PC-9 (cell line): ENCODE measurements around the gene PGGHG. TPM values are rescaled to one million over a fixed set of nuclear protein-coding genes. Genes with fewer than 3 reads are reported as not detected.
"Not testable (repeated sequence)": the region's sequence is repeated elsewhere in the genome, so short reads cannot be mapped to it uniquely, and the experiment has no call there.

Source experiments
- BruUV-seq: library from RNA; stranded (reverse); fragments of 400-500 nt; replicated peaks from 2 replicates; lab custom pipeline; 2021; lab: Mats Ljungman, UMichigan
- CTCF ChIA-PET: fragments of 300-600 bp; sonication (Branson Sonifier 250); formaldehyde crosslinking; loops from one replicate; lab custom pipeline; 2022; ENCODE audit warnings: antibody characterized with exemption; lab: Charles Lee
- POLR2A ChIA-PET: fragments of 300-600 bp; sonication (Branson Sonifier 250); formaldehyde crosslinking; loops from one replicate; lab custom pipeline; 2022; ENCODE audit warnings: antibody characterized with exemption; ENCODE audit not compliant: unreplicated experiment; lab: Charles Lee
- DNase-seq, 2 experiments: peaks; one replicate each; pipeline versions ENCODE4 v3.0.0 to v3.0.0-alpha.2; 2015 to 2022; ENCODE audit warnings: mixed read lengths in 1 of 2
- H2AFZ ChIP-seq: fragments of 200-600 bp; sonication (generic); 2 replicates; pipeline ENCODE4 v1.8.1; 2017; ENCODE audit warnings: antibody characterized with exemption
- H3F3A ChIP-seq: fragments of 200-600 bp; sonication (generic); 2 replicates; pipeline ENCODE4 v1.8.1; 2017; ENCODE audit warnings: antibody characterized with exemption, mild to moderate bottlenecking, low read depth; ENCODE audit not compliant: insufficient read depth
- H3K27ac ChIP-seq: fragments of 200-600 bp; sonication (generic); 2 replicates; pipeline ENCODE4 v1.6.1; 2016; ENCODE audit warnings: mixed run types
- H3K27me3 ChIP-seq: fragments of 200-600 bp; sonication (generic); 2 replicates; pipeline ENCODE4 v1.6.1; 2016; ENCODE audit warnings: low read depth, mixed run types; ENCODE audit not compliant: insufficient read depth
- H3K36me3 ChIP-seq: fragments of 200-600 bp; sonication (generic); 2 replicates; pipeline ENCODE4 v1.6.1; 2016; ENCODE audit warnings: low read depth, mixed run types
- H3K4me1 ChIP-seq: fragments of 200-600 bp; sonication (generic); replicated peaks from 2 replicates; pipeline ENCODE4 v1.6.1; 2016; ENCODE audit warnings: mixed run types; ENCODE audit not compliant: insufficient read depth
- H3K4me2 ChIP-seq: fragments of 200-600 bp; sonication (generic); 2 replicates; pipeline ENCODE4 v1.6.1; 2017; ENCODE audit warnings: mixed run types
- H3K4me3 ChIP-seq: fragments of 200-600 bp; sonication (generic); 2 replicates; pipeline ENCODE4 v1.6.1; 2016; ENCODE audit warnings: mixed run types
- H3K79me2 ChIP-seq: fragments of 200-600 bp; sonication (generic); 2 replicates; pipeline ENCODE4 v1.6.1; 2017; ENCODE audit warnings: low read depth, mixed run types
- H3K9me2 ChIP-seq: fragments of 200-600 bp; sonication (generic); 2 replicates; pipeline ENCODE4 v1.8.1; 2017; ENCODE audit warnings: mild to moderate bottlenecking; ENCODE audit not compliant: insufficient read depth
- H3K9me3 ChIP-seq: fragments of 200-600 bp; sonication (generic); 2 replicates; pipeline ENCODE4 v1.8.1; 2016; ENCODE audit warnings: low read depth; ENCODE audit not compliant: insufficient read depth
- H4K20me1 ChIP-seq: fragments of 200-600 bp; sonication (generic); 2 replicates; pipeline ENCODE4 v1.8.1; 2017; ENCODE audit not compliant: insufficient read depth
- EZH2 ChIP-seq: fragments of 200-600 bp; sonication (generic); IDR thresholded peaks from 2 replicates; pipeline ENCODE4 v1.8.0; 2017; ENCODE audit warnings: antibody characterized with exemption, low read depth
- intact Hi-C: fragments of 100-400 bp; cut with micrococcal nuclease; formaldehyde crosslinking; loops from one replicate; pipeline ENCODE4 v1.10.0; 2022; ENCODE audit not compliant: unreplicated experiment
- total RNA-seq: library from RNA; stranded (reverse); gene quantifications from 2 replicates; pipeline ENCODE4 v1.2.3, GENCODE V29; 2021
- TF ChIP-seq, protein P1 (sequence below): fragments of 200-600 bp; sonication (generic); conservative IDR thresholded peaks from 2 replicates; pipeline ENCODE4 v1.6.1; 2017; ENCODE audit warnings: mixed run types, antibody characterized with exemption, mild to moderate bottlenecking, moderate library complexity

Gene PGGHG
- total RNA-seq, 1 experiment from 2014 or later: 68.6 TPM

DNA sequence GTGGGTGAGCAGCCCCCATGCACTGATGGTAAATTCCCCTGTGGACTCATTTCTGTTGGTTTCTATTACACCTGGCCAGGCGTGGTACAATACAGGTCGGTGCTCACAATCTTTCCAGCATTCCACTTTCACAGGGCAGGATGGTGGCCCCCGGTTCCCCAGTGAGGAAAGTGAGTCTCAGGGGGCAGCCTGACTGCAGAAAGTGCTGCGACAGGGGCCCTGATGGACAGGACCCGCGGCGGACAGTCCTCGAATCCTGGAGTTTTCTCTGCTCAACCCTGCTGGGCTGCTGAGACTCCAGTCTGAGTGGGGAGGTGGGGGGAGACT, 3.1 kb upstream of the PGGHG start:
- Histone ChIP-seq H3K79me2 (no peaks in the 10 kb centered on the region), H3K4me3 (no peak overlapping the region), H3F3A (no peaks in the 10 kb centered on the region), H3K36me3 (no peaks in the 10 kb centered on the region), H3K27ac (no peak overlapping the region), H3K4me2 (no peak overlapping the region), H3K9me2 (no peaks in the 10 kb centered on the region), H3K27me3 (no peaks in the 10 kb centered on the region), H3K9me3 (no peaks in the 10 kb centered on the region), H3K4me1 (no peaks in the 10 kb centered on the region), H4K20me1 (no peaks in the 10 kb centered on the region), H2AFZ (no peak overlapping the region)
- no peak for DNase-seq
- ChIA-PET CTCF (interaction anchor here (0.7 kb wide), 1 partner anchor 78 kb away, joined by 14 read pairs; no protein-coding TSS in a partner anchor), POLR2A (no interaction called here)
- TSS peak; percentile 22 for BruUV-seq
- TF ChIP-seq, protein P1, sequence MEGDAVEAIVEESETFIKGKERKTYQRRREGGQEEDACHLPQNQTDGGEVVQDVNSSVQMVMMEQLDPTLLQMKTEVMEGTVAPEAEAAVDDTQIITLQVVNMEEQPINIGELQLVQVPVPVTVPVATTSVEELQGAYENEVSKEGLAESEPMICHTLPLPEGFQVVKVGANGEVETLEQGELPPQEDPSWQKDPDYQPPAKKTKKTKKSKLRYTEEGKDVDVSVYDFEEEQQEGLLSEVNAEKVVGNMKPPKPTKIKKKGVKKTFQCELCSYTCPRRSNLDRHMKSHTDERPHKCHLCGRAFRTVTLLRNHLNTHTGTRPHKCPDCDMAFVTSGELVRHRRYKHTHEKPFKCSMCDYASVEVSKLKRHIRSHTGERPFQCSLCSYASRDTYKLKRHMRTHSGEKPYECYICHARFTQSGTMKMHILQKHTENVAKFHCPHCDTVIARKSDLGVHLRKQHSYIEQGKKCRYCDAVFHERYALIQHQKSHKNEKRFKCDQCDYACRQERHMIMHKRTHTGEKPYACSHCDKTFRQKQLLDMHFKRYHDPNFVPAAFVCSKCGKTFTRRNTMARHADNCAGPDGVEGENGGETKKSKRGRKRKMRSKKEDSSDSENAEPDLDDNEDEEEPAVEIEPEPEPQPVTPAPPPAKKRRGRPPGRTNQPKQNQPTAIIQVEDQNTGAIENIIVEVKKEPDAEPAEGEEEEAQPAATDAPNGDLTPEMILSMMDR: no peak
- no peak for TF ChIP-seq EZH2
- intact Hi-C loops: no loop called here

- CTCF ChIA-PET, H4K20me1 ChIP-seq, BruUV-seq, intact Hi-C loops, H3K9me2 ChIP-seq, H3K27me3 ChIP-seq, H3K36me3 ChIP-seq, H3K9me3 ChIP-seq, H3K79me2 ChIP-seq, H3K4me1 ChIP-seq, H2AFZ ChIP-seq, H3F3A ChIP-seq: not testable (repeated sequence)
- POLR2A ChIA-PET: interaction anchor here (0.6 kb wide), 1 partner anchor 1261 kb away, joined by 4 read pairs; no protein-coding TSS in a partner anchor
- Histone ChIP-seq H3K4me2 (peak overlapping the region; percentile 75), H3K4me3 (peak overlapping the region; percentile 63; the same call in 1 of the 2 replicates), H3K27ac (0 out of 2 replicates have a peak overlapping the region, but pooled peaks have one; percentile 6)
- DNase-seq: peak; percentile 36 to 69
Measured at GRCh38 chr11:286977-287820, 1.7 kb upstream of the PGGHG start.

DNA sequence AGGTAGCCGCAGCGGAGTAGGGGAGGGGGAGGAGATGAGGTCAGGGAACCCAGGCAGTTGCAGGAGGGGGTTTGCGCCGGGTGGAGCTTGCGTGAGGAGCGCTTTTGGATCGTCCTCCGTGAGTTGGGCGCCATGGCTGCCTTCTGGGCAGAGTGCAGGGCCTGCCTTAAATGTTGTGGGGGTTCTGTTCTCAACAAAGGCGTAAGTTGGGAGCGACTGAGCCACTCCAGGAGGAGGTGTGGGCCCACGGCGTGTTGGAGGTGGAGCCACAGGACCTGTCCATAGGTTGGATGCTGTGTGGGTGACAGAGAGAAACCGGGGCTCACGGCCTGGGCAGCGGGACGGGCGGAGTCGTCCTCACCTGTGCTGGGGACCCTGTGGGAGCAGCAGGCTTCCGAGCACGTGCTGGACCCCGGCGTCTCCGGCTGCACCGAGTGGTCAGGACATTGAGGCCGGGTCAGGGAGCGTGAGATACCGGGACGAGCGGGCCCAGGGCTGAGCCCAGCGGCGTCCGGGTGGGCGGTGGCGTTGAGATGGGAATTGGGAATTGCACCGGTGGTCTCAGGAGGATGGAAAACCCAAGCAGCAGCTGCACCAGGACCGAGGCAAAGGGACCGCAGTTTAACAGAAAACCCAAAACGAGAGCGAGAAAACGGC, 977 bp upstream of the PGGHG start:
- Histone ChIP-seq H3K9me2 (no peaks in the 10 kb centered on the region), H3K27me3 (no peaks in the 10 kb centered on the region), H3K36me3 (no peaks in the 10 kb centered on the region), H3F3A (no peaks in the 10 kb centered on the region), H4K20me1 (no peaks in the 10 kb centered on the region), H3K27ac (no peak overlapping the region), H3K4me3 (peak overlapping the region; percentile 63), H3K79me2 (no peaks in the 10 kb centered on the region), H3K9me3 (no peaks in the 10 kb centered on the region), H3K4me2 (peak overlapping the region; percentile 75), H3K4me1 (no peaks in the 10 kb centered on the region), H2AFZ (0 out of 2 replicates have a peak overlapping the region, but pooled peaks have one; percentile 64)
- TF ChIP-seq, protein P1: no peak
- no peak for TF ChIP-seq EZH2
- intact Hi-C loops: no loop called here
- POLR2A ChIA-PET: interaction anchor here (0.6 kb wide), 1 partner anchor 219 kb away, joined by 3 read pairs; no protein-coding TSS in a partner anchor
- CTCF ChIA-PET: no interaction called here
- TSS peak; percentile 21 for BruUV-seq
- peak in 1 of 2 experiments; percentile 41 for DNase-seq
